K562 treated with DMSO at 1 percent for 12 hours (cell line): ENCODE results near the gene ZNF679. TPM values are rescaled to one million over a fixed set of nuclear protein-coding genes. Genes with fewer than 3 reads are reported as not detected.

ENCODE experiments used
- total RNA-seq: library from RNA; unstranded; fragments of 300-600 nt; gene quantifications from 2 replicates; pipeline ENCODE4 v1.2.3, GENCODE V29; 2022; ENCODE audit not compliant: insufficient read depth

ZNF679 gene
- not detected in 2 replicates for total RNA-seq

DNA sequence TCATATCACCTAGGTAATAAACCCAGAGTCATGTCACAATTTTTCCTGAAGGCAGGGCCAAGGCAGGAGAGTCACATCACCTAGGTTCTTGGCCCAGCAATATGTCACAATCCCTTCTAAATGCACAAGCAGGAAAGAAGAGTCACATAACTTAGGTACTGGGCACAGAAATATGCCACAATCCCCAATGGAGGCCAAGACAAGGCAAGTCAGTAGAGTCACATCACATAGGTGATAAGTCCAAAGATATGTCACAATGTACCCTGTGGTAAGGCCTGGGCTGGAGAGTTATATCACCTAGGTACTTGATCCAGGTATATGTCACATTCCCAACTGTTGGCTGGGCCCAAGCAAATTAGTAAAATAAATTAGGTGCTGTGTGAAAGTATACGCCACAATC lies at the start of gene ZNF679:
Gene ZNF679 (plus strand): TSS at position 301 of the 400 bp plus-strand sequence. CDS start 20,644 bp downstream, outside the sequence.

DNA sequence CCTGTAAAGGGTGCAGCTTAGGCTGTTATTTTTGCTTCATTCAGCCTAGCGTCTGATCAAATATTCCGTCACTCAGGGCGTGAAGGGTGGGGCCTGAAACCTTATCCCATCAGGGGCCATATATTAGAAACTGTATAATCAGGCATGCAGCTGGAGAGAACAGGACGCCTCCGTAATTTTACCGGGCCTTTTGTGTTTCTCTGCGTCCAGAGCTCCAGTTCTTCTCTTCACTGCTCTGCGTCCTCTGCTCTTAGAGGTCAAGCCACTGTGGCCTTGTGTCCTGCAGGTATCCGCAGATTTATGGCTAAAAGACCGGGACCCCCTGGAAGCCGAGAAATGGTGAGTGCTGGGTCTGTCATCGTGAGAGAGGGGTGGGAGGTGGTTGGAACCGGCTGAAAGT lies 21.4 kb upstream of the ZNF679 start, which contains the start of gene ZNF735:
Gene ZNF735 (plus strand): TSS at position 301 of the 400 bp plus-strand sequence. CDS start 0 bp downstream, at position 301.

DNA sequence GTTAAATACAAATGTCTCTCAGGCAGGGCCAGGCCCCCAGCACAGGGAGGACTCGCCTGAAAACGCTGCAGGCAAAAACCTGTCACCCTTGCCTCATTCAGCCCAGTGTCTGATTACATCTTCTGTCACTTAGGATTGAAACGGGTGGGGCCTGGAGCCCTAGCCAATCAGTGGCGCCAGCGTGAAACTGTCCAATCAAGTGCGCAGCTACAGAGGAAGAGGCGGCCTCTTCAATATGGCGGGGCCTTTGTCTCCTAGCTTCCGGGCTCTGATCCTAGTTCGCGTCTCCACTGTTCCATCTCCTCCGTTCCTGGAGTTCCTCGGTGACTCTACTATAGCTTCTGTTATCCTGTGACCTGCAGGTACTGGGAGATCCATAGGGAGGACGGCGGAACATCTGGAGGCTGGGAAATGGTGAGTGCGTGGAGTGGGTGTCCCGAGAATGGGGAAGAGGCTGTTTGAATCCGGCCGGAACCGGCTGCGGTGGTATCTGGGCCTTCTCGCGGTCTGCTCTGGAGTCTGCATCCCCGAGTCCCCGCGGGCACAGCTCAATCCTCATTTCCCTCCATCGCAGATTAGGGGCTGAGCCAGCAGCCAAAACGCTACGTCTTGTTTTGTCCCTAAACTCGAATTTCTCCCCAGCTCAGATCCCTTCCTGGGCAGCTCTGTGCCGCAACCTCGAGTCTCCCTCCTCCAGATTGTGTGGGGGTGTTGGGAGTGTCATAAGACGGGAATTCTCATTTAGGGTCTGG lies 85.6 kb downstream of the ZNF679 start, which contains the start of gene ZNF736:
Gene ZNF736 (plus strand): TSS at position 222 of the 752 bp plus-strand sequence. CDS start 190 bp downstream, at position 412.

Other genes with a start within 250 kb of the ZNF679 start
- not detected in 2 replicates for gene ZNF722, start 229.6 kb upstream of the ZNF679 start, total RNA-seq
- gene ZNF727, start 183.0 kb upstream of the ZNF679 start, total RNA-seq, result not detected in 2 replicates
- gene ZNF735, start 21.3 kb upstream of the ZNF679 start, total RNA-seq, result not detected in 2 replicates
- gene ZNF736, start 85.5 kb downstream of the ZNF679 start, total RNA-seq, result 3.1 and 4.8 TPM in 2 replicates